ENCODE measurements around the gene ISY1.
"Not testable (repeated sequence)": the region's sequence is repeated elsewhere in the genome, so short reads cannot be mapped to it uniquely, and the experiment has no call there.

ISY1 gene

DNA sequence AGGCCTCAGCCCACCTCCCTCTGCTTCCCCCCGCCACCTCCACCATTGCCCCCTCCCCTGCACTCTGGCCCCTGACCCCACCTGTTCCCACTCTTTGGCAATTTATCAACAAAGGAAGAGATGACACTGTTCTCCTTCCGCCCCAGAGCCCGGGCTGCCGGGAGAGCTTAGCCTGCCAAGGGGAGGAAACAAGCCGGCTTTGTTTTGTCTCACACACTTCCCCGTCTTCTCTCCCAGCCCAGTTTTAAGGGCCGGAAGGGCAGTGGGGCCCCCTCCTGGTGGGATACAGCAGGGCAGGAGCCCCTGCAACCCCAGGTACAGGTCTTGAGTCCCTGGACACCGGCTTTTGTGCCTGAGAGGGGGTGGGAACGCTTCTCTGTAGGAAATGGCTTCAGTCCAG lies 73.0 kb downstream of the ISY1 start:
- not testable (repeated sequence) for H3K27me3 ChIP-seq (ENCODE audit: control insufficient read depth, insufficient read depth, low read length); H3K9me3 ChIP-seq (ENCODE audit: control insufficient read depth, insufficient read depth, low read length); H3K4me1 ChIP-seq (ENCODE audit: control insufficient read depth, insufficient read depth, low read length); H3K27ac ChIP-seq (ENCODE audit: low read length); H3K36me3 ChIP-seq (ENCODE audit: control insufficient read depth, insufficient read depth, low read length); H3K4me3 ChIP-seq (ENCODE audit: low read length); DNase-seq (ENCODE audit: low read depth, low spot score)
- no CpG with 5 or more reads among the region's 9 CpGs for WGBS (ENCODE audit: insufficient coverage, insufficient read length)

DNA sequence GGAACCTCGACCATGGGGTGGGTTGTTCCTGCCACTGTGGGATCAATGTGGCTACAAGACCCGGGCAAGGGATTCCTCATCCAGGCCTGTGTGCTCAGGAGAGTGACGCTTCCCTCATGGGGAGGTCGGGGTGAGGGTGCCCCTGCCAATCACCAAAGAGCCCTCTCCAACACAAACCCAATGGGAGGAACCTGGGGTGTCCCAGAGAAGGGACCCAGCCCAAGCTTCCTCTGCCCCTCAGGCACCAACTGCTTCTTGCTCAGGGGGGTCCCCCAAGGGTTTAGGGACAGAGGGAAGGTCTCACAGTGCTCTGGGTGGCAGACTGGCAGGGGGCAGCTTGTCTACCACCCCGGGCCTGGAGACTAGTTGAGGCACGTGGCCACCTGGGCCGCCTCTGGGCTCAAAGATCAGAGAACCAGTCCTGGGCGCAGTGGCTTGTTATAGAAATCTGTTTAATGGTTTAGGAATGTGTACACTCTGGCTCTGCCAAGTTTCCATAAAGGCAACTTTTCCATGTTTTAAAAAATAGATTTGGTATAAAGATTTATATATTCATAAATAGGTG lies 73.6 kb downstream of the ISY1 start:
- Histone ChIP-seq H3K27ac (ENCODE audit: low read length) (no peak overlapping the region), H3K9me3 (ENCODE audit: control insufficient read depth, insufficient read depth, low read length) (no peaks in the 10 kb centered on the region), H3K36me3 (ENCODE audit: control insufficient read depth, insufficient read depth, low read length) (no peaks in the 10 kb centered on the region; the same call in 1 of the 2 replicates), H3K4me1 (ENCODE audit: control insufficient read depth, insufficient read depth, low read length) (no peaks in the 10 kb centered on the region), H3K4me3 (ENCODE audit: low read length) (no peak overlapping the region), H3K27me3 (ENCODE audit: control insufficient read depth, insufficient read depth, low read length) (no peaks in the 10 kb centered on the region)
- WGBS (ENCODE audit: insufficient coverage, insufficient read length), result no CpG with 5 or more reads among the region's 8 CpGs
- no peak for DNase-seq (ENCODE audit: low read depth, low spot score)

DNA sequence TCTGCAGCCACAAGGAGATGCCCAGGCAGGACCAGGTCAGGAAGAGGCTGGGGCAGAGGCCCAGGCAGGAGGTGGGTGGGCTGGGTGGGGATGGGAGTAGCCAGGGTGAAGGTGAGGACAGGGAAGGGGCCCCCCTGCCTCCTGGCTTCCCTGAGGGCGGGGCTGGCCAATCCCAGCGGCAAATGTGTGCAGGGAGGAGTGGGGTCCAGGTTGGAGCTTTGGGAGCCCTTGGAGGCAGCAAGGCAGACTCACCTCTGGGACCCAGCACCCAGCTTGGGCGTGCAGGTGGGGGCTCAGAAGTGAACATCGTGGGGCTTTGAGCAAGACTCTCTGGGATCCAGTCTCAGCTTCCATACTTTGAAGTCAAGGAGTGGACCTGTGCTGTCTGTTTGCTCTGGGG lies 75.0 kb downstream of the ISY1 start:
- H3K9me3 ChIP-seq (ENCODE audit: control insufficient read depth, insufficient read depth, low read length), result no peaks in the 10 kb centered on the region
- H3K4me3 ChIP-seq (ENCODE audit: low read length), result no peak overlapping the region
- no CpG with 5 or more reads among the region's 4 CpGs for WGBS (ENCODE audit: insufficient coverage, insufficient read length)
- no peak for DNase-seq (ENCODE audit: low read depth, low spot score)
- no peaks in the 10 kb centered on the region for H3K4me1 ChIP-seq (ENCODE audit: control insufficient read depth, insufficient read depth, low read length)
- H3K36me3 ChIP-seq (ENCODE audit: control insufficient read depth, insufficient read depth, low read length), result no peaks in the 10 kb centered on the region
- H3K27ac ChIP-seq (ENCODE audit: low read length), result no peak overlapping the region
- no peaks in the 10 kb centered on the region for H3K27me3 ChIP-seq (ENCODE audit: control insufficient read depth, insufficient read depth, low read length)

DNA sequence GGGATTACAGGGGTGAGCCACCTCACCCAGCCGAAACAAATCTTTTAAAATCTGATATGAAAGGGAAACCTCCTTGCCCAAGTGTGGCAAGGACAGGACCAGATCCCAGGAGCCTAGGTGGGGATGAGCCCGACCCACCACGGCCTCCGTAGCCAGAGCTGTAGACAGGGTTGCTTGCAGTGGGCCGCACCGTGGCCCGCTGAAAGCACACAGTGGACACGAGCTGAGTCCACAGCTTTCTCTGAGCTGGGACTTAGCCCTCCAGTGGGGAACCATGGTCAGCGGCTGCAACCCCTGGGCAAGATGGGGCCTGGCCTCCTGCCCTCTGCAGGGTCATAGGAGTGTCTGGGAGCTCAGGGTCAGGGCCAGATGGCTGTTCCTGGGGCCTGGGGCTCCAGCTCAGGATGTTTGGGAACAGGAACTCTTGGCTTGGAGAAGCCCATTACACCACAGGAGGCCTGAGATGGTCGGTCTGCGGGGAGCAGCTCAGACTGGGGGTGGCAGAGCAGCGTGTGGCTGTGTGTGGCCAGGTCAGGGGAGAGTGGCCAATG lies 75.6 kb downstream of the ISY1 start:
- no peaks in the 10 kb centered on the region for H3K9me3 ChIP-seq (ENCODE audit: control insufficient read depth, insufficient read depth, low read length)
- WGBS (ENCODE audit: insufficient coverage, insufficient read length), result no CpG with 5 or more reads among the region's 12 CpGs
- no peaks in the 10 kb centered on the region for H3K27me3 ChIP-seq (ENCODE audit: control insufficient read depth, insufficient read depth, low read length)
- H3K4me3 ChIP-seq (ENCODE audit: low read length), result no peak overlapping the region
- H3K36me3 ChIP-seq (ENCODE audit: control insufficient read depth, insufficient read depth, low read length), result no peaks in the 10 kb centered on the region
- H3K27ac ChIP-seq (ENCODE audit: low read length), result no peak overlapping the region
- H3K4me1 ChIP-seq (ENCODE audit: control insufficient read depth, insufficient read depth, low read length), result no peaks in the 10 kb centered on the region
- no peak for DNase-seq (ENCODE audit: low read depth, low spot score)

DNA sequence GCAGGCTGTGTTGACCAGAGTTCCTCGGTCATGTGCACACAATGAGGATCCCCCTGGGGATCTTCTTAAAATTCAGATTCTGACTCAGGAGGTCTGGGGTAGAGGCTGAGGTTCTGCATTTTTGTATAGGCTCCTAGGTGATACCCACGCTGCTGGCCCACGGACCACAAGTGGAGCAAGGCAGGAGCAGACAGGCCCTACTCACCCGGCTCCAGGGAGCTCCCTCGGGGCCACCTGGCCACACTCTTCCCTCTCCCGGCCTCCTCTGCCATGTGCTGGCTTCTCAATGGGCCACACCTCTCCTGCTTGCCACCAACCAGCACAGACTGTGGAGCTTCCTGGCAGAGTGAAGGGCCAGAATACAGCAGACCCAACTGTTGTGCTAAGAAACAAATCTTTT lies 76.4 kb downstream of the ISY1 start:
- Histone ChIP-seq H3K9me3 (ENCODE audit: control insufficient read depth, insufficient read depth, low read length) (no peaks in the 10 kb centered on the region), H3K4me1 (ENCODE audit: control insufficient read depth, insufficient read depth, low read length) (no peaks in the 10 kb centered on the region), H3K27ac (ENCODE audit: low read length) (no peak overlapping the region), H3K4me3 (ENCODE audit: low read length) (no peak overlapping the region), H3K36me3 (ENCODE audit: control insufficient read depth, insufficient read depth, low read length) (no peaks in the 10 kb centered on the region), H3K27me3 (ENCODE audit: control insufficient read depth, insufficient read depth, low read length) (no peaks in the 10 kb centered on the region)
- DNase-seq (ENCODE audit: low read depth, low spot score), result no peak
- WGBS (ENCODE audit: insufficient coverage, insufficient read length), result no CpG with 5 or more reads among the region's 6 CpGs

DNA sequence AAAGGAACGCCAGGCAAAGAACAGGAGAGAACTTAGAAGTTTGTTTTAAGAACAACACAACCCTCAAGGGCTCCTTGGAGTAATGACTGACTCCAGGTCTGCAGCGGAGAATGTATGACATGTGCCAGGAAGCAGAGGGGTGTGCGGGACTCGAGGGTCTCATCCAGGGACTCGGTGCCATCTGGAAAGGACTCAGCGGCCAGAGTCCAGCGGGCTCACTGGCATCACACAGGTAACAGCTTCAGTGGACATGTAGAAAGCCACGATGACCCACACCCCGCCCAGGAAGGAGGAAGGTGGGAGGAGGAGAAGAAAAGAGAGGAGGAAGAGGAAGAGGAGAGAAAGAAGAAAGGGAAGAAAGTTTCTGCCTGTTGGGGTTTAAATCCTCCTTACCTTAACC lies 78.8 kb downstream of the ISY1 start:
- Histone ChIP-seq H3K9me3 (ENCODE audit: control insufficient read depth, insufficient read depth, low read length) (no peaks in the 10 kb centered on the region), H3K27ac (ENCODE audit: low read length) (no peak overlapping the region), H3K4me1 (ENCODE audit: control insufficient read depth, insufficient read depth, low read length) (no peaks in the 10 kb centered on the region), H3K4me3 (ENCODE audit: low read length) (no peak overlapping the region), H3K36me3 (ENCODE audit: control insufficient read depth, insufficient read depth, low read length) (no peaks in the 10 kb centered on the region), H3K27me3 (ENCODE audit: control insufficient read depth, insufficient read depth, low read length) (no peaks in the 10 kb centered on the region)
- DNase-seq (ENCODE audit: low read depth, low spot score), result no peak
- WGBS (ENCODE audit: insufficient coverage, insufficient read length), result no CpG with 5 or more reads among the region's 9 CpGs

DNA sequence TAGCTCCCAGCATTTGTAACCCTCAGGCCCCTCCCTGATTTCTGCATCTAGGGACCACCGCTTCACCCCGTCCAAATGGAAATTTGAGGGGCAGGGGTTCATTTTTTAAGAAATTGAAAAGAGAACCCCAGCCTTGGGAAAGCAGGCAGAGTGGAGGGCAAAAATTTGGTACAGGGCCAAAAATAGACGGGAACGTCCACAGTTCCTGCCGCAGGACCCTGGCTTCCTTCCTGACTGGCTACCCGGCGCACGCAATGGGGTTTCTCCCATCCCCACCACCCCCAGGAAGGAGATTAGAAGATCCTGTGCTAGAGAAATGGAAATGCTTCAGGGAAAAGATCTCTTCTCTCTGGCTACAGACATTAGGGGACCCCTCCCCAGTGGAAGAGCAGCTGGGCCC lies 79.4 kb downstream of the ISY1 start:
- Histone ChIP-seq H3K27me3 (ENCODE audit: control insufficient read depth, insufficient read depth, low read length) (no peaks in the 10 kb centered on the region), H3K9me3 (ENCODE audit: control insufficient read depth, insufficient read depth, low read length) (no peaks in the 10 kb centered on the region), H3K27ac (ENCODE audit: low read length) (no peak overlapping the region), H3K4me3 (ENCODE audit: low read length) (no peak overlapping the region), H3K36me3 (ENCODE audit: control insufficient read depth, insufficient read depth, low read length) (no peaks in the 10 kb centered on the region), H3K4me1 (ENCODE audit: control insufficient read depth, insufficient read depth, low read length) (no peaks in the 10 kb centered on the region)
- WGBS (ENCODE audit: insufficient coverage, insufficient read length), result no CpG with 5 or more reads among the region's 8 CpGs
- DNase-seq (ENCODE audit: low read depth, low spot score), result no peak

DNA sequence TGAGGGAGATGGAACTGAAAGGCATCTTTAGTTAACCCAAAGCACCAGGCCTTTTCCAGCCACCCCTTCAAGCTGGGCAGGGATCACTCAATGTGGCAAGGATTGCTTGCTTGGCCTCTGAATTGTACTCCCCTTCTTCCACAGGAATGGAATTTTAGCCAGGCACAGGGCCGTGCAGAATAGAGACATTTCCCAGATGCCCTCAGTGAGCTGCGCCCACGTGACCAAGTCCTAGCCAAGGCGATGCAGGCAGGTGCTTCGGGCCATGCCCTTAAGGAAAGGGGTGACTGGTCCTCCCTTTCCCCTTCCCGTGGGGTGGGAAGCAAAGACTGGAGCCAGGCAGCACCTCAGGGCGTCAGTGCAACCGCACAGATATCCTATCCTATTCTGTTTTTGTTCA lies 82.4 kb downstream of the ISY1 start:
- WGBS (ENCODE audit: insufficient coverage, insufficient read length), result no CpG with 5 or more reads among the region's 8 CpGs
- Histone ChIP-seq H3K9me3 (ENCODE audit: control insufficient read depth, insufficient read depth, low read length) (no peaks in the 10 kb centered on the region), H3K27ac (ENCODE audit: low read length) (no peak overlapping the region), H3K27me3 (ENCODE audit: control insufficient read depth, insufficient read depth, low read length) (no peaks in the 10 kb centered on the region), H3K4me1 (ENCODE audit: control insufficient read depth, insufficient read depth, low read length) (no peaks in the 10 kb centered on the region), H3K4me3 (ENCODE audit: low read length) (no peak overlapping the region), H3K36me3 (ENCODE audit: control insufficient read depth, insufficient read depth, low read length) (no peaks in the 10 kb centered on the region)
- DNase-seq (ENCODE audit: low read depth, low spot score), result no peak

Measured in iPS DF 6.9 (cell line).